GM19372 (cell line): ENCODE measurements around the gene CFAP58.

ENCODE experiments used
- ATAC-seq: cut with Tn5 transposase; IDR thresholded peaks from one replicate; pipeline ENCODE4 v1.9.1; 2021; ENCODE audit warnings: mild to moderate bottlenecking, low read depth, moderate library complexity; ENCODE audit not compliant: unreplicated experiment

CFAP58 gene

DNA sequence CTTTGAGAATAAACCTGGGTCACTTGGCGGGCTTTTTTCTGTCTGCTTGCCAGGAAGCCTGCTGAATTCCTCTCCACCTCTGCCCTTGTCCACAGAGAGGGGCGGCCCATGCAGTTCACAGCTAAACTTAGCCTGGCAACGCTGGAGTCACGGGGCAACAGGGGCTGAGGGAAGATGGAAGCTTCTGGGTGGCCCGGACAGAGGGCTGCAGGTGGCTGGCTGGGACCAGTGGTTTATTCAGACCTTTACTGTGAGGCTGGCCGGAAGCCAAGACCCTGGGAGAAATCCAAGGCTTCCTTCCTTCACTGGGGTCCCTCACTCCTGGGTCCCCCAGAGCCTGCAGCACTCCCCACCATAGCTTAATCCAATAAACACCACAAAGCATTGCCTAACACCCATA is 32.4 kb upstream of the CFAP58 start:
- no peak for ATAC-seq

DNA sequence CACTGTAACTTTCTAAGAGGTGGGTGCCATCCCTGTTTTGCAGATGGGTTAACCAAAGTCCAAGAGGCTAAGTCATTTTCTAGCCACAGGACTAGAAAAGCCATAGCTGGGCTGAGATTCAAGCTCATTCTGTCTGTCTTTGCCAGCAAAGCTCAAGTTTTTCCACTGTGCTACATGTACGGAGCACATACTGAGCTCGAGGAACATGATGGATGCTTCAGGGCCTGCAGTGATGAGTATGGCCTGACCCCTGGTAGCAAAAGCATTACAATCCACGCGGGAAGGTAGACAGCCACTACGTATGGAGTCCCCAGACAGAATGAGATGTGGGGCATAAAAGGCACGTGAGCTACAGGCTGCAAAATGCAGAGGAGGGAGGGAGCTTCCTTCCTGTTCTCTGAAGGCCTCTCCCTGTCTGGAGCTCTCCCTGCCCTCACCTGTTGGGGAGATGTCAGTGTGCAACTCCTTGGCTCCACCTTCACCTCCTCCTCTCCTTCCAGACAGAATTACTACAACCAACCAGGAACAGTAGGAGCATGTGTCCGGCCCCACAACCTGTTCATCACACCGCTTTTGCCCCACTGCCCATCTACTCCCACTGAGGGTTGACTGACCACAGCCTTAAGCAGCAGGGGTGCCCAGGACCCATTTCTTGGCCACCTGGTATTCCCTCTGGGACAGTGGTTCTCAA is 31.8 kb upstream of the CFAP58 start:
- ATAC-seq, result no peak

DNA sequence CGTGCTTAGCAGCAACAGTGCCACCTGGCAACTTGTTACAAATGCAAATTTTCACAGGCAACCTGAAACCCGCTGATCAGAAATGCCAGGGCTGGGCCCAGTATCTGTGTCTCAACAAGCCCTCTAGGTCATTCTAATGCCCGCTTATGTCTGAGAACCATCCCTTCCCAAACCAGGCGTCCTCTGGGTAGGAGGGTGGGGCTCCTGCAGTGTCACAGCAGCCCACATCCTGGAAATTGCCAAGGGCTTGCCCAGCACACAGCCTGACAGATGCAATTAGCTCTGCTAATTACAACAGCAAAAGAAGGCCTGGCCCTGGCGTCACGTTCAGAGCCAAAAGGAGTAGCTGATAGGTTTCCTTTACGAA is 31.2 kb upstream of the CFAP58 start:
- ATAC-seq, result no peak

GRCh38 chr10:104323085-104323484 is 30.5 kb upstream of the CFAP58 start:
- ATAC-seq, result no peak

DNA sequence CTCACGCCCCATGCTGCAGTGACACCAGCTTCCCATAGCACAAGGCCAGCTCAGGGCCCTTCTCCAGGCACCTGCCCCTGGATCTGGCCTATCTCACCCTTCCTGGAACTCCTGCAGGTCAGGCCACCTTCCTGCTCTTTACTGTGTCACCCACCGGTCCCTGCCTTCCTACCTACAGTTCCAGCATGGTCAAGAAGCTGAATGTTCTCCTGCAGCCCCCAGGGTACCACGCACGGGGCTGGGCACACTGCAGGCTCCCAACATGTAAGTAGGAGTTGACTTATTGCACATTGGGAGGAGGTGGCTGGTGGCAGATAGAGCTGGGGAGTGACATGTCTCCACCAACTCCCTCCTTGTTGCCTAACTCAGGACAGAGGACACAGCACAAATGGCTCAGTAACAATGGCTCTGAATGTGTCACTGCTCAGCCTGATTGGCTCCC is 29.9 kb upstream of the CFAP58 start:
- ATAC-seq, result no peak

- ATAC-seq, result no peak
Measured at GRCh38 chr10:104324221-104324686, 29.4 kb upstream of the CFAP58 start.

DNA sequence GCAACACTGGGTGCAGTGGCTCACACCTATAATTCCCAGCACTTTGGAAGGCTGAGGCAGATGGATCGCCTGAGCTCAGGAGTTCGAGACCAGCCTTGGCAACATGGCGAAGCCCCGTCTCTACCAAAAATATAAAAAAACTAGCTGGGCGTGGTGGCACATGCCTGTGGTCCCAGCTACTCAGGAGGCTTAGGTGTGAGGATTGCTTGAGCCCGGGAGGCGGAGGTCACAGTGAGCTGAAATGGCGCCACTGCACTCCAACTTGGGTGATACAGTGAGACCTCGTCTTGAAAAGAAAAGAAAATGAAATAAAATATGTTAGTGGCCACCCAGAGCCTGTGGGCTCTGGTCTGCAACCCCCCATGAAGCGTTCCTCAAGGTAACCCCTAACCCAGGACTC is 28.7 kb upstream of the CFAP58 start:
- ATAC-seq, result no peak

- ATAC-seq, result no peak
Measured at GRCh38 chr10:104325436-104326435, 27.9 kb upstream of the CFAP58 start.

- ATAC-seq, result no peak
Measured at GRCh38 chr10:104326991-104327610, 26.5 kb upstream of the CFAP58 start.

- ATAC-seq, result no peak
Measured at GRCh38 chr10:104327745-104328645, 25.6 kb upstream of the CFAP58 start.

DNA sequence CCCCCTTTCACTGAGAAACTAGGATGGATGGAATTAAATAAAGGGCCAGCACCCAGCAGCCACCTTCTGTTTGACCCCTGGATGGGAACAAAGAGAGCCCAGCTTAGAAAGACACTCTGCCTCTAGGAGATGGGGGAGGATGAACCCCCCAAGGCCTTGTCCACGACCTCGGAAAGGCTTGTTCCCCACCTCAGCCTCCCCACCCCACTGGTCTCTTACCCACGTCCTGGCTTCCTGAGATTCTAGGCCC is 25.1 kb upstream of the CFAP58 start:
- no peak for ATAC-seq

GRCh38 chr10:104328896-104329710 is 24.5 kb upstream of the CFAP58 start:
- no peak for ATAC-seq

GRCh38 chr10:104329735-104330134 is 23.9 kb upstream of the CFAP58 start:
- no peak for ATAC-seq

DNA sequence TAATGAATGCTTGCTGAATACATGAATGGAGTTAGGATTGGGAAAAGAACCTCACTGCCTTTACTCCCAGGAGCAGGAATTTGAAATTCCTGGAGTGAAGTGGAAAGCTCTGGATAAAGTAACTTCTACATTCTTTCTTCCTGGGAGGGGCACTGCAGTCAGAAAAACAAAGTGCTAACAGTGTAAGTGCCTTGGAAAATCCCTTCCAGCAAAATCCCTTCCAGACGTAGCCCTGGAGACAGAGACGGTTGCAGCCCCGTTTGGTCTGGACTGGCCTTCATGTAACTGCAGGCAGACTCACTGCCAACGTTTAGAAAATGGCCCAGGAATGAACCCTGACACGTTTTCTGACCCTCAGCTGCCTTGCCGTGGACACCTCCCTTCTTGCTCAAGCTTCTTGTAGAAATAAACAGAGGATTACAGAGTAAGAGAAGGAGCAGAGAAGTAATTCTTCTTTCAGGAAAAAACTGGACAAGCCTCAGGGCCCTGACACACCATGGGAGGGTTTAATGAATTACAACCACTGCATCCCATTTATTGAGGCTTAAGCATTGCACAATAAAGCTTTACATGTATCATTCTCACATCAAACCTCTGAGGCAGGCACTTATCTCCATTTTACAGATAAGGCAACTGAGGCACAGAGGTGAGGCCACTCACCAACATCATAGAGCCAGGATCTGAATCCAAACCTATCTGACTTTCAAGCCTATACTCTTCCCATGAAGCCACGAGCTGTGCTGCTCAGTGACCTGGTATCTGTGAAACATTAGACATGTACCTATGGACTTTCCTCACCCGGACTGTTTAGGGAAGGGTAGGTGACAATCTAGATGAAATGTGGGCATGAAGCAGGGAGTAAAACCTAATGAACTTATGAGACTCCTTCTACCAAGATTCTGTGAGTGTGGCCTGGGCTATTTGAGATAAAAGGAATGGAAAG is 23.2 kb upstream of the CFAP58 start:
- no peak for ATAC-seq

DNA sequence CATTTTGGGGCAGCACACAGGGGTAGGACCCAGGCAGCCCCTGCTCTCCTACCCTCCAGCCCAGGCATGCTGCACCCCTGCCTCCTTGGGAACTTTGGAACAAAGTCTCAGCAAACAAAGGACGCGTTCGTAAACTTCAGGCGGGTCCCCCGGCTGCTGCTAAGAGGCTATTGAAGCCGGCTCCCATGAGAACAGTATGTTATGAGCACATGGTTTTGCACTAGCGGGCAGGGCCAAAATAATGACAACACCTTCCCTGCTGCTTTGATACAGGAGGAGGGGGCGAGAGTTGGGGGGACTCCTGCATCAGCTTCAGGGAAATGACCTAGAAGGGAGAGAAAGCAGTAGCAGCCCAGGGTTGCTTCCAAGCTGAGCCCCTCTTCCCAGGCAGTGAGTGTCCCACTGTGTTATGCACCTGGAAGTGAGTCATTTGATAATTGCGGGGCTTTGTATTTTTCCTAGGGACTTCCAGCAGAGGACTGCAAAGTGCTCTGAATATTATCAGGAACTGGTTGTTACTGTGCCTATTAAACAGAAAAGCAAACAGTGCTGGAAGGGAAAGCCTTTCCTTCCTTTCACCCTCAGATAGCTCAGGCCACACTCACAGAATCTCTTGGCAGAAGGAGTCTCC is 22.3 kb upstream of the CFAP58 start:
- no peak for ATAC-seq

DNA sequence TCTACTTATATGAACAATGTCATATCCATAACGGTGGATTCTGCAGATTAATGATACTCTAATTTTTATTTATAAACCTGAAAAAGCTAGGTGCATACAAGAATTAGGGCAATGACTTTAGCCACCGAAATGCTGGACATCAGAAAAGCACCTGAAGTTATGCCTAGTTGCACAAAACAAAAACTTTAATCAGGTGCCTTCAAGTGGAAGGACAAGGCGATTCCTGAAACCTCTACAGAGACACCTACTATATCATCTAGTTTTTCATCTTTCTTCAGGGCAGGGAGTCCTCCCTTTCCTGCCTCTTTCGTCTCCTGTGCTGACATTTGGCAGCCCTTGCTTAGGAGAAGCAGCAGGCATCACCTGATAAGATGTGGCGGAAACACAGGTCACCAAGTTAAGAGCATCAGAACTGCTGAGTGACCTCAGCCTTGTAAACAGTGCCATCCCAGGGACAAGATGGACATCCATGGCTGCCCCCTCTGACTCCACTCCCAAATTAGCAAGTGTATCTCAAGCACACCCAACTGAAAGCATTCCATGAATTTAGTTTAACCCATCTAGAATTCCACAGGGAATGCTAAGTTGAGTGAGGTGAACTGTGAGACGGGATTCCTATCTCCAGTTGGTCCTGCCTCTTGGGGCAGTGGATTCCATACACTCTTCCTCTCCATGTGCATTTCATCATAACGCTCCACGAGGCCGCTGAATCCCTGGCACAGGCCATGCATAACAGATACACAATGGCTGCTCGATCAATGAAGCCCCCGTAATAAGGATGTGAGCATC is 21.2 kb upstream of the CFAP58 start:
- no peak for ATAC-seq

GRCh38 chr10:104333032-104333727 is 20.5 kb upstream of the CFAP58 start:
- ATAC-seq, result no peak
